Raji (cell line): Measurements from ENCODE around the gene SNN.

Source experiments
- POLR2A ChIP-seq: IDR thresholded peaks from 2 replicates; pipeline ENCODE4 v1.6.1; 2011; ENCODE audit warnings: low read depth, low read length, control low read depth; ENCODE audit not compliant: insufficient read depth

SNN gene

DNA sequence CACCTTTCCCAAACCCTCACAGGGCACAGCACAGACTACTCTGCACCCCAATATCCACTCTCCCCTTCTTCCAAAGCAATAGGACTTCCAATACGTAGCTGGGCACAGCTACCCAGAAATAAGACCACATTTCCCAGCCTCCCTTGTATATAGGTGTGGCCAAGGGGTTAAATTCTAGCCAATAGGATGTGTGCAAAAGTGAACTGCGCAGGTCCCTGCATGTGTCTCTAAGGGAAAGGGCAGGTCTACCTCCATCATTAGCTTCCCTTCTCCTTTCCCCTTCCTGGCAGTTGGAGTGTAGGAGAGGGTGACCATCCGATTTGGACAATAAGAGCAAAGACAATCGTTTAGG, 25.5 kb upstream of the SNN start:
- no peak for TF ChIP-seq POLR2A

DNA sequence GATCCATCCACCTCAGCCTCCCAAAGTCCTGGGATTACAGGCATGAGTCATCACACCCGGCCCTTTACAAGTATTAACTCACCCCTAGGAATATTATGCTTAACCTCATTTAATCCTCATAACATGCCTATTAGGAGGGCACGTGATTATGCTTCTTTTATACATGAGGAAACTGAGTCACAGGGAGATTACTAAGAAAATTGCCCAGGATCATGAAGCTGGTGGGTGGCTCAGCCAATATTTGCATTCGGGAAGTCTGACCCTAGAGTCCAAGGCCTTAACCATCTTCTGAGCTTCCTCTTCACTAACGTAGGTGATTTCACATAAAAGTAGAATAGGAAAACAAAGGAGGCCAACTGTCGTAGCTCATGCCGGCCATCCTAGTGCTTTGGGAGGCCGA, 19.0 kb upstream of the SNN start:
- TF ChIP-seq POLR2A = no peak

DNA sequence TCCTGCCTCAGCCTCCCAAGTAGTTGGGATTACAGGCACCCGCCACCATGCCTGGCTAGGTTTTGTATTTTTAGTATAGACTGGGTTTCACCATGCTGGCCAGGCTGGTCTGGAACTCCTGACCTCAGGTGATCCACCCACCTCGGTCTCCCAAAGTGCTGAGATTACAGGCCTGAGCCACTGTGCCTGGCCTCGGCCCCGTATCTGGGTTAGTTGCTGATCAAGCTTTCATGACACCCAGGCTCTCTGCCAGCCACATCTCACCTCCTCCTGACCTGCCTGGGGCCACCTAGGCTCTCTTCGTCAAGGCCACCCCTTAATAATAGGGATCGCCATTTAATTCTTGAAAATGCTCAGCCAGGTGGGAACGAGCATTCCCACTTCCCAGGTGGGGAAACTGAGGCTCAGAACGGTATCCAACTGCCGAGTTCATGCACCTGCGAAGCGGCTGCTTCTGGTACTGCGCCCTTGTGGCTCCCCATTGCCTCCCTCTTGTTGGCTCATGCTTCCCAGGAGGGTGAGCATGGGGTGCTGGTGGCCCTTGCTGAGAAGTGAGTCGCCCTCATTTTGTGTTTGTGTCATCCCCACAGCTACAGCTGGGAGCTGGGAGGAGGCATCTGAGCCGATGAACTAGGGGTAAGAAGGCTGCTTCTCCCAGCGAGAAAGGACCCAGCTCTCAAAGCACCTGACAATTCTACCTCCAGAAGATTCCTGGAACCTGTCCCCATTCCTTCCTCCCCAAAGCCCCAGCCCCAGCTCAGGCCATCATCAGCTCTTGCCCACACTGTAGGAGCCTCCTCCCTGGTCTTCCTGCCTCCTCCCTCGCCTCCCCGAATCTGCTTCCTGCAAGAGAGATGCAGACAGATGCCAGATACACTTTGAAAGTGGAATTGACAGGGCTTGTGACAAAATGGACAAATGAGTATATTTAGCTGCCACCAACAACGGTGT, 17.3 kb upstream of the SNN start:
- no peak for TF ChIP-seq POLR2A

DNA sequence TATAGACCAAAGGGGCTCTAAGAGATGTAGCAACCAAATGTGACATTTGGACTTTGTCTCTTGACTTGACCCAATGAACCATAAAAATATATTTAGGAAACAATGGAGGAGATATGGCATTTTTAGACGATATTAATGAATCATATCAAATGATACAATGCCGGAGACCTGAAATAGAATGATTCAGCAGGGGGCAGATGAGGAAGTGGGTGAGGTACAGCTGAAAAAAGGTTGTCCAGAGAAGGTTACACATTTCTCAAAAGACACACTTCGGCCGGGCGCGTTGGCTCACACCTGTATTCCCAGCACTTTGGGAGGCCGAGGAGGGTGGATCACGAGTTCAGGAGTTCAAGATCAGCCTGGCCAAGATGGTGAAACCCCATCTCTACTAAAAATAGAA, 16.5 kb upstream of the SNN start:
- TF ChIP-seq POLR2A = no peak

DNA sequence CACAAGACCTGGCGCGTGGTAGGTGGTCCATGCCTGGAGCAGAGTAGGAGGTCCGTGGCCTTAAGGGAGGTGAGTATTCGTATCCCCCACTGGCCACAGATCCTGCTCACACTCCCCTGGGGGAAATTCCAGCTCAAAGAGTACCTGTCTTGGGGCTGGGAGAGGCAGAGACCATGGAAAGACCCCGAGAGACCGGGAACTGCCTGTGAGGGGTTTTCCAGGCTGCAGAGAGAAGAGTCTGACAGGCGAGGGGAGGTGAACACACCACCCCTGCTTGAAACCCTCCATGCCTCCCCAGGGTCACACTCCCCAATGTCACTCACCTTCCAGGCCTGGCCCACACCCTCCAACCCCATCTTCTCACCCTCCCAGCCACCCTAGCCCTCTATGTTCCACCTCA, 12.6 kb upstream of the SNN start:
- TF ChIP-seq POLR2A = no peak

DNA sequence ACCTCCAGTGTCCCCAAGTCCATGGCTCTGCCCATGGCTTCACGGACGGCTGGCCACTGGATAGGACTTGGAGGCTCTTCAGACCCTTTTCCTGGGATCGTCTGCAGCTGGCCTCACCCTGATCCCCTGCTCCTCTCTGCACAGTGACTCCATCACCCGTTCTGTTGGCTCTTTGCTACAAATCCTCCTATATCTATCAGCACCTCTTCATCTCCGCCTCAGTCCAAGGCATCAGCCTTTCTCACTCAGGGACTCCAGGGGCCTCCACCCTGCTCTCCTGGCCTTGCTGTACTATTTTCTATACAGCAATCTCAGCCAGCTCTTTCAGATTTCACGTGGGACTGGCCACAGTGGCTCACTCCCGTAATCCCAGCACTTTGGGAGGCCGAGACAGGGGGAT, 10.7 kb upstream of the SNN start:
- TF ChIP-seq POLR2A = no peak

DNA sequence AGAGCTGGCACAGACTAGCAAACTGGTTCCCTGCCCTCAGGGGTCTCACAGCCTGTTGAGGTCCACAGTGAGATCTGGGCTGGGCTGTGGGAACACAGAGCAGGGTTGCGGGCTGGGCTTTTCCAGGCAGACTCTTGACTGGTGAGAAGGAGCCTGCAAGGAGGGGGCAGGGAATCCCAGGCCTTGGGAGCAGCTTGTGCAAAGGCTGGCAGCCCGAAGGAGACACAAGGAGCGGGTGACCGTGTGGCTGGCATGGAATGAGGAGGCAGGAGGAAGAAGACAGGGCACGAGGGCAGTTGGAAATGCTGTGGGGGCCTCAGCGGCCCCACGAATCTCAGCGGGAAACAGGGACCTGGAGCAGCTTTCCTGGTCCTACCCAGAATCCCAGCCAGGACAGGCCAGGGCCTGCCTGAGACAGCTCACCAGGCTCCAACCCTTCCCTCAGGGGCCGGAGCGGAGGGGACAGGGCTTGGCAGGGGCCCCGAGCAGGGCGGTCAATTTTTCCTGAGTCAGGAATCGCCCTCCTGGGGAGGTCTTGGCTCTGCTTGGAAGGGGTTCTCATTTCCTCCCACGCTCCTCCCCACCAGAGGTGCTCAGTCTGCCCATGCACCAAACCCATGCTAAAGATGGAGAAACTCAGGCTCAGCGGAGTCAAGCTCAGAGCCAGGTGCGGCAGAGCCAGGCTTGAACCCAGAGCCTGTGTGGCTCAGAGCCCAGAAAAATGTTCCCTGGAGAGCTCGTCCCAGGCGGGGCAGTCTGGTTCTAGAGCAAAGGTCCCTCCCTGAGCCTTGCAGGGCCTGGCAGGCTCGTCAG, 9.2 kb upstream of the SNN start:
- TF ChIP-seq POLR2A = no peak

DNA sequence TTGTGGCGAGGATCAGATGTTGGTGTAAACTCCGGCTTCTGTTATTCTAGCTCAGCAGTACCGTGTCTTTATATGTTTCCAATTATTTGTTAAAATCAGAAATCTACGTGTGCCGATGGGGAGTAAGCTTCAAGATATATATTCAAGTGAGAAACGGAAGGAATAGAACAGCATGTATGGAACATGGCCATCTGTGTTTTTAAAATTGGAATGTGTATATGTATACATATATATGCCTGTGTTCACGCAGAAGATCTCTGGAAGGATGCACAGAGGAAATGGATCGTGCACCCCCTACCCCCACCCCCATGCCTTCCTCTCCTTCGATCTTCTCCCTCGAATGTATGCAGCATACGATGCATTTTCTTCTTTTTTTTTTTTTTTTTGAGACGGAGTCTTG, 7.7 kb upstream of the SNN start:
- TF ChIP-seq POLR2A = no peak

DNA sequence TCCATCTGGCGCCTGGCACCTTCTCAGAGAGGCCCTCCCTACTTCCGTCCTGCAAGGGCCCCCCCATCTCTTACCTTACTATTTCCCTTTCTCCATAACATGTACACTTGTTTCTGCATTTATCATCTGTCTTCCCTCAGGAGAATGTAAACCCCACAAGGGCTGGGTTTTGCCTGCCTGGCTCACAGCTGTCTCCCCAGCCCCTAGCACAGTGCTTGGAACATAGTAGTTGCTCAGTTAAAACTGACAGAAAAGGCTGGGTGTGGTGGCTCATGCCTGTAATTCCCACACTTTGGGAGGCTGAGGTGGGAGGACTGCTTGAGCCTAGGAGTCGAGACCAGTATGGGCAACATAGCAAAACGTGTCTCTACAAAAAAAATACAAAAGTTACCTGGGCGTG, 5.7 kb upstream of the SNN start:
- TF ChIP-seq POLR2A = no peak

DNA sequence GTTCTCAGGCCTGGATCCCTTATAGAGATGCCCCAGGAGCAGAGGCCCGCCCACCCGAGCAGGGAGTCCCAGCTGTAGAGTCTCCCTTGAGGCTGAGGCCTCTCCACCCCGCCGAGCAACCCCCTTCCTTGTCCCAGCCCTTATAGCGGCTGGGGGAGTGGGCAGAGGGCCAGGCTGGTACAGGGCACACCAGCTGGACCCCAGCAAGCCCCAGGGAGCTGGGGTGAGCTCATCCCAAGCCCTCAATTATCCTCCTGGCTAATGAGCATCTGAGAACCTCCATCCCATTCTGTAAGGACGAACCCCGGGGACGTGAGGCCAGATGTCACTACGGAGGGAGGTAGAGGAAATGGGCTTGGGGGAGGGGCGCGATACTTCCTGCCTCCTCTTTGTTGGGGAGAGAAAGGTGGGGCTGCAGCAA, 3.2 kb upstream of the SNN start:
- no peak for TF ChIP-seq POLR2A

DNA sequence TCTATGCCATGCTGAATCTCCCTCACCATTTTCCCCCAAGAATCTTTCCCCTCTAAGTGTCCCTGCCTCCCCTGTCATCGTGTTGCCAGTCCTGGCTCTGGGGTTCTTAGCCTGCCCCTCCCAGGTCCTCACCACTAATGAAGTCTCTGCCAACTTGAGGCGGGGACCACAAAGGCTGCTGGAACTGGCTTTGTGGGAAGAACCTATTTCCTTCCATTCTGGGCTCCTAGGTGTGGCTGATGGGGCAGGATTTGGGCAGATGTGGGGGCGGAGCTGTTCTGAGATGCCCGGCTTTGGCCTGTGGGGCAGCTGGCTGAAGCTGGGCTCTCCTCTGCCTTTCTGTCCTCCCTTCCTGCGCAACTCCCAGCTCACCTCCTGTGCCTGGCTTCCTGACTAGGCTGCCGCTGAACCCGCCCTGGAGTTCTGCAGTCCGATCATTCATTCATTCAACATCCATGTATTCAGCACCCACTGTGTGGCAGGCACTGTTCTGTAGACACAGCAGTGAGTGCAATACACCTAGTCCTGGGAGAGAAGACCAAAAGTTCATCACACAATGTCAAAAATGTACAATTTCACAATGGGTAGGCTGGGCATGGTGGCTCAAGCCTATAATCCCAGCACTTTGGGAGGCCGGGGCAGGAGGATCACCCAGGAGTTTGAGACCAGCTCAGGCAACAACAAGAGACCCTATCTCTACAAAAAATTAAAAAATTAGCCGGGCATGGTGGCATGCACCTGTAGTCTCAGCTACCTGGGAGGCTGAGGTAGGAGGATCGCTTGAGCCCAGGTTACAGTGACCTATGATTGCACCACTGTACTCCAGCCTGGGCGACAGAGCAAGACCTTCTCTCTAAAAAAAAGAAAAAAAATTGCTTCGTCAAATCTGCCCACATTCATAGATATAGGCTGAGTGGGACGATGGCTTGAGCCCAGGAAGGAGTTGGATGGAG, 1.9 kb upstream of the SNN start:
- TF ChIP-seq POLR2A = no peak

DNA sequence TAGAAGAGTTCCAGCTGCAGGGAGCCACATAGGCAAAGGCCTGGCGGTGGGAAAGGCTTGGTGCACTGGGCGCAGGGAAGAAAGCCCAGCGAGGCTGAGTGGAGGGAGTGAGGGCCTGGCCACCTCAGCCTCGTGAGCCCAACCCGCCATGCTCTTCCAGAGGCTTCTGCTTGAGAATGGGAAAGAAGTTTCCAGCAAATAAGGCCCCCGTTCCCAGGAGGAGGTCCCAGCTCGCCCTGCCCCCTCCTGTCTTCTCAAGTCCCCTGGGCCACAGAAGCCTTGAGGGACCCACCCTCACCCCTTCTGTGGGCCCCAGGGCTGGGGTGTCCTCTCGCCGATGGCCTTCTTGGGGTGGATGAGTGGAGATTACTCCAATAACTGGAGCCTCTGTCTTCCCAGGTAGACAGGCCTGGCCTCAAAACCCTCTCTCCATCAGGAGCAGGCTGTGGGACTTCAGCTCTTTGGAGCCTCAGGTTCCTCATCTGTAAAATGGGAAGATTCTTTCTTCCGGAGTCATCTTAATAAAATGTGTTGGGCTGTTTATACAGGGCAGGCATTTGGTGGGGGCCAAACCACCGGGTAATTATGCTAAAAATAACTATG, 933 bp upstream of the SNN start:
- TF ChIP-seq POLR2A = no peak

DNA sequence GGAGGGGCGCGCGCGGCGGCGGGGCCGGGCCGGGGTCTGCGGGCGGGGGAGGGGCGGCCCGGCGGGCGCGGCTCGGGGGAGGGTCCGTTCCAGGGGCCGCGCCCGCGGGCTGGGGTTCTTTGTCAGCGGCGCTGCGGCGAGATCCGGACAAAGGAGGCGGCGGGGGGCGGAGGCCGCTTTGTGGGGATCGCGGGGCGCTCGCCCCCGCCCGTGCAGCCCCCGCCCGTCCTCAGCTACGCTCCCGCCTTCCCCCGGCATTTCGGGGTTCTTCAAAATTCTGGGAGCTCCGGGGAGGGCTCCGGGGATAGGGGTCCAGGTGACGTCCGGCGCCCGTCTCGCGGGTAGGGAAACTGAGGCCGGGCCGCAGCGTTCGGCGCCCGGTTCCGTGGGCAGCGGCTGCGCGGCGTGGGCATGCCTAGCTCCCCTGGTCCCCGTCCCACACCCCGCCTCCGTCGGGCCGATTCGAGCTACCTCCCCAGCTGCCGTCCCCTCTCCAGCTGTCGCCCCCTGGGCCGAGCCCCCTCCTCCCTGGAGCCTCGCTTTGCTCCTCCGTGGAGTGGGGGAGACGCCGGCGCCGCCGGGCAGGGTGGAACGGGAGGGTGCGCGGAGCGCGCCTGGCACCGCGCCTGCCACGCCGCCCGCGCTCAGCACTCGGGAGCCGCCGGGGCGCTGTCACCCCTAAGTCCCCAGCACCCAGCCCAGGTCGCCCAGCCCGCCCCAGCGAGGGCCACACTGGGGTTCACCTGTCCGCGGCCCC, 546 bp downstream of the SNN start:
- 0 out of 2 replicates have a peak, but pooled peaks have one; percentile 1 for TF ChIP-seq POLR2A
